Ovary (tissue), 9 donors: ENCODE results near the gene CGNL1. TPM values are rescaled to one million over a fixed set of nuclear protein-coding genes. Genes with fewer than 3 reads are reported as not detected.

Experiments
- DNase-seq, 5 donors: peaks; one replicate each; pipeline ENCODE4 v3.0.0-alpha.2; 2019 to 2020
- H3K27ac ChIP-seq, 2 donors: fragments of 200-600 bp; one replicate each; pipeline versions ENCODE4 v1.5.1 to v1.8.0; 2019 to 2022
- H3K27me3 ChIP-seq: fragments of 200-600 bp; one replicate; pipeline ENCODE4 v1.8.0; 2022
- H3K36me3 ChIP-seq: fragments of 200-600 bp; sonication (generic); one replicate; pipeline ENCODE4 v1.5.1; 2019
- H3K4me1 ChIP-seq: one replicate; pipeline ENCODE4 v1.8.1; 2013; ENCODE audit warnings: mild to moderate bottlenecking, moderate library complexity; ENCODE audit not compliant: insufficient read depth
- H3K4me3 ChIP-seq: fragments of 200-600 bp; sonication (generic); one replicate; pipeline ENCODE4 v1.5.1; 2017
- H3K9me3 ChIP-seq, 2 donors: fragments of 200-600 bp in 1 of 2; sonication (generic) in 1 of 2; one replicate each; pipeline versions ENCODE4 v1.5.1 to v1.8.1; 2013 to 2019; ENCODE audit warnings: mild to moderate bottlenecking in 1 of 2, moderate library complexity in 1 of 2
- CTCF ChIP-seq, 3 donors: fragments of 450-650 bp in 2 of 3; fragments of 200-600 bp in 1 of 3; IDR thresholded peaks; one replicate each; pipeline versions ENCODE4 v1.5.1 to v1.8.0; 2016 to 2022; ENCODE audit warnings: antibody characterized with exemption in 3 of 3, mild to moderate bottlenecking in 1 of 3
- EP300 ChIP-seq: sonication (generic); formaldehyde crosslinking; IDR thresholded peaks from one replicate; pipeline ENCODE4 v1.6.1; 2017; ENCODE audit warnings: antibody characterized with exemption
- POLR2A ChIP-seq: fragments of 450-650 bp; IDR thresholded peaks from one replicate; pipeline ENCODE4 v1.6.1; 2017; ENCODE audit warnings: antibody characterized with exemption, mild to moderate bottlenecking, moderate library complexity
- WGBS, 3 donors: extraction: QIAGEN DNeasy Blood & Tissue Kit in 1 of 3; methylation state at CpG; one replicate each; pipeline versions ENCODE4 v1.1.5 to v1.1.7; 2013 to 2017; 5-methylcytosine and 5-hydroxymethylcytosine counted together
- intact Hi-C, 4 donors: fragments of 100-400 bp; cut with DNase I; formaldehyde crosslinking; loops; one replicate each; pipeline versions ENCODE4 v1.11.0 to v1.15.1; 2022 to 2023
- polyA plus RNA-seq, 2 donors: library from polyadenylated mRNA; stranded (reverse); fragments of 200-250 nt in 1 of 2; fragments of 350-450 nt in 1 of 2; fragmentation: Illumina TruSeq in 1 of 2; extraction: RNeasy Lipid Tissue Mini Kit (QIAGEN cat#74804) in 1 of 2; gene quantifications; one replicate each; pipeline ENCODE4 v1.2.3, GENCODE V29; 2013 to 2014
- total RNA-seq, 7 donors: library from RNA; depleted of rRNA in 2 of 7; stranded (reverse); fragments of >200 nt in 2 of 7; fragmentation: NEBNext Ultra II Directional in 3 of 7; extraction: Animal tissue kit (Norgen Biotek cat#: 25700) in 3 of 7; gene quantifications; one replicate each; pipeline versions ENCODE4 v1.1.0 to v1.2.4, GENCODE V29; 2016 to 2023
- donor health status: DM: no; HTN: no; CAD: no; lungs with moderate emphysema.
- donor health status: DM: no; HTN: no; CAD: no.
- donor health status: Bipolar disorder and iron deficiency.
- donor health status: DM: yes; HTN: yes; CAD: no.
- donor health status: DM: no; HTN: no; CAD: no.
- donor health status: DM: yes; HTN: yes; CAD: no.

CGNL1 gene
- total and polyA plus RNA-seq, 9 donors = 7.8 to 26.1 (median 13.6) TPM

GRCh38 chr15:57418635-57419034 is 42.3 kb downstream of the CGNL1 start:
- Histone ChIP-seq H3K27ac (no peak overlapping the region), H3K4me1 (no peaks in the 10 kb centered on the region), H3K36me3 (no peaks in the 10 kb centered on the region), H3K4me3 (no peak overlapping the region), H3K9me3 (no peaks in the 10 kb centered on the region), H3K27me3 (no peaks in the 10 kb centered on the region)
- intact Hi-C loops = no loop called here
- no peak for TF ChIP-seq CTCF (IDR thresholded peaks at IDR 0.05)
- no peak for TF ChIP-seq POLR2A
- no peak for TF ChIP-seq EP300
- no peak for DNase-seq
- WGBS, 3 donors = 93 to 96% (median 95%) methylated on average over 13 of the region's 13 CpGs

GRCh38 chr15:57419335-57419734 is 43.0 kb downstream of the CGNL1 start:
- Histone ChIP-seq H3K4me3 (no peak overlapping the region), H3K36me3 (no peaks in the 10 kb centered on the region), H3K27me3 (no peaks in the 10 kb centered on the region), H3K9me3 (no peaks in the 10 kb centered on the region), H3K4me1 (no peaks in the 10 kb centered on the region), H3K27ac (no peak overlapping the region)
- intact Hi-C loops = no loop called here
- TF ChIP-seq EP300 (no peak), POLR2A (no peak), CTCF (IDR thresholded peaks at IDR 0.05) (no peak)
- no peak for DNase-seq
- 74 to 77% (median 74%) methylated on average over 2 of the region's 2 CpGs for WGBS, 3 donors

GRCh38 chr15:57421110-57421509 is 44.8 kb downstream of the CGNL1 start:
- WGBS, 3 donors = 95 to 97% (median 96%) methylated on average over 3 of the region's 3 CpGs
- no peaks in the 10 kb centered on the region for H3K27me3 ChIP-seq
- no peak for DNase-seq
- no peak overlapping the region for H3K4me3 ChIP-seq
- no peaks in the 10 kb centered on the region for H3K4me1 ChIP-seq
- no peak overlapping the region for H3K27ac ChIP-seq
- H3K36me3 ChIP-seq = no peaks in the 10 kb centered on the region
- intact Hi-C loops = no loop called here
- no peak for TF ChIP-seq EP300
- no peak for TF ChIP-seq POLR2A
- no peak for TF ChIP-seq CTCF (IDR thresholded peaks at IDR 0.05)
- no peaks in the 10 kb centered on the region for H3K9me3 ChIP-seq

GRCh38 chr15:57421551-57421950 is 45.2 kb downstream of the CGNL1 start:
- Histone ChIP-seq H3K4me3 (no peak overlapping the region), H3K4me1 (no peaks in the 10 kb centered on the region), H3K9me3 (no peaks in the 10 kb centered on the region), H3K36me3 (no peaks in the 10 kb centered on the region), H3K27me3 (no peaks in the 10 kb centered on the region), H3K27ac (no peak overlapping the region)
- intact Hi-C loops = no loop called here
- no peak for DNase-seq
- 80 to 93% (median 90%) methylated on average over 6 of the region's 6 CpGs for WGBS, 3 donors
- no peak for TF ChIP-seq EP300
- TF ChIP-seq CTCF (IDR thresholded peaks at IDR 0.05) = no peak
- TF ChIP-seq POLR2A = no peak
